ENCODE results near the gene EIF4G1.

DNA sequence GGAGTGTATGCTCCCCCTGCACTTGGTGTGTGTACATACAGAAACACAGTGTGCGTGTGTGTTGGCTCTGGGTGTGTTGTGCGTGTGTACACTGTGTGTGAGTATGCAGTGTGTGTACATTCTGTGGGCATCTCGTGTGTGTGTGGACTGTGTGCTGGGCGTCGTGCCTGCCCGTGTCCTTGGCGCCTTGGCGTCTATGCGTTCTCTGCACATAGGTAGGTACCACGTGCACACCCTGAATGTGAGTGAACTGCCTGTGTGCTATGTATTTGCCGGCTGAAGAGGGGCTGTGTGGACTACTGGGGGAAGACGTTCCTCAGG lies 39.1 kb upstream of the EIF4G1 start:
- no peak for TF ChIP-seq MXI1 (IDR thresholded peaks at IDR 0.05; ENCODE audit: borderline replicate concordance, low read depth, low read length)
- TF ChIP-seq, protein P1, sequence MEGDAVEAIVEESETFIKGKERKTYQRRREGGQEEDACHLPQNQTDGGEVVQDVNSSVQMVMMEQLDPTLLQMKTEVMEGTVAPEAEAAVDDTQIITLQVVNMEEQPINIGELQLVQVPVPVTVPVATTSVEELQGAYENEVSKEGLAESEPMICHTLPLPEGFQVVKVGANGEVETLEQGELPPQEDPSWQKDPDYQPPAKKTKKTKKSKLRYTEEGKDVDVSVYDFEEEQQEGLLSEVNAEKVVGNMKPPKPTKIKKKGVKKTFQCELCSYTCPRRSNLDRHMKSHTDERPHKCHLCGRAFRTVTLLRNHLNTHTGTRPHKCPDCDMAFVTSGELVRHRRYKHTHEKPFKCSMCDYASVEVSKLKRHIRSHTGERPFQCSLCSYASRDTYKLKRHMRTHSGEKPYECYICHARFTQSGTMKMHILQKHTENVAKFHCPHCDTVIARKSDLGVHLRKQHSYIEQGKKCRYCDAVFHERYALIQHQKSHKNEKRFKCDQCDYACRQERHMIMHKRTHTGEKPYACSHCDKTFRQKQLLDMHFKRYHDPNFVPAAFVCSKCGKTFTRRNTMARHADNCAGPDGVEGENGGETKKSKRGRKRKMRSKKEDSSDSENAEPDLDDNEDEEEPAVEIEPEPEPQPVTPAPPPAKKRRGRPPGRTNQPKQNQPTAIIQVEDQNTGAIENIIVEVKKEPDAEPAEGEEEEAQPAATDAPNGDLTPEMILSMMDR (conservative IDR thresholded peaks at IDR 0.05; ENCODE audit: low read depth, low read length), result no peak
- no peak for TF ChIP-seq FOS (IDR thresholded peaks at IDR 0.05; ENCODE audit: low read depth, low read length)
- TF ChIP-seq, protein P2, sequence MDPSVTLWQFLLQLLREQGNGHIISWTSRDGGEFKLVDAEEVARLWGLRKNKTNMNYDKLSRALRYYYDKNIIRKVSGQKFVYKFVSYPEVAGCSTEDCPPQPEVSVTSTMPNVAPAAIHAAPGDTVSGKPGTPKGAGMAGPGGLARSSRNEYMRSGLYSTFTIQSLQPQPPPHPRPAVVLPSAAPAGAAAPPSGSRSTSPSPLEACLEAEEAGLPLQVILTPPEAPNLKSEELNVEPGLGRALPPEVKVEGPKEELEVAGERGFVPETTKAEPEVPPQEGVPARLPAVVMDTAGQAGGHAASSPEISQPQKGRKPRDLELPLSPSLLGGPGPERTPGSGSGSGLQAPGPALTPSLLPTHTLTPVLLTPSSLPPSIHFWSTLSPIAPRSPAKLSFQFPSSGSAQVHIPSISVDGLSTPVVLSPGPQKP (IDR thresholded peaks at IDR 0.05; ENCODE audit: borderline replicate concordance, low read depth, low read length), result no peak
- TF ChIP-seq NFE2L2 (IDR thresholded peaks at IDR 0.05; ENCODE audit: low read depth, low read length), result no peak
- TF ChIP-seq, protein P3, sequence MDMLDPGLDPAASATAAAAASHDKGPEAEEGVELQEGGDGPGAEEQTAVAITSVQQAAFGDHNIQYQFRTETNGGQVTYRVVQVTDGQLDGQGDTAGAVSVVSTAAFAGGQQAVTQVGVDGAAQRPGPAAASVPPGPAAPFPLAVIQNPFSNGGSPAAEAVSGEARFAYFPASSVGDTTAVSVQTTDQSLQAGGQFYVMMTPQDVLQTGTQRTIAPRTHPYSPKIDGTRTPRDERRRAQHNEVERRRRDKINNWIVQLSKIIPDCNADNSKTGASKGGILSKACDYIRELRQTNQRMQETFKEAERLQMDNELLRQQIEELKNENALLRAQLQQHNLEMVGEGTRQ (IDR thresholded peaks at IDR 0.05; ENCODE audit: low read depth, low read length), result no peak
- TF ChIP-seq RAD21 (IDR thresholded peaks at IDR 0.05; ENCODE audit: low read length), result no peak

All from IMR-90 (cell line).